ENCODE measurements around the gene DSG1.

The DSG1 gene

DNA sequence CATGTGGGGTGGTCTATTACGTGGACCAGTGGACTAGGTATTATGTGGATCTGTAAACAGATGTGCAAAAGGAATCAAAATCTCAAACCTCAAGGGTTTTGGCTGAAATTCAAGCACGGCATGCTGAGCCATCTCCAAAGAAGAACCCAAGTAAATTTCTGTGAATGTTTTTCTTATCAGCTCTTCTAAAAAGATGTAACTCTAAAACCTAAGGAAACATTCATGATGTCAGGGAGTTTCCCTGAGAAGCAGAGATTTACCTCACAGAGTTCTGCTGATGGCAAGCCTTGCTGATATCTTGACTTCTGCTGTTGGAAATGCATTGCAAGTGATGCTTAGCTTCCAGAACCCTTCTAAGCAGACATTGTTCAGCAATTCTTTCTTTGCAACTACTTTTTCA is 80.2 kb downstream of the DSG1 start:
- no peak overlapping the region for H3K4me3 ChIP-seq (ENCODE audit: low read length)
- DNase-seq, result no peak
- H4K20me1 ChIP-seq (ENCODE audit: insufficient read depth, low read length), result no peaks in the 10 kb centered on the region
- H2AFZ ChIP-seq (ENCODE audit: low read length), result no peak overlapping the region
- no peak overlapping the region for H3K9ac ChIP-seq (ENCODE audit: low read length)
- TF ChIP-seq CTCF (IDR thresholded peaks at IDR 0.05; ENCODE audit: low read length), result no peak
- no peak for TF ChIP-seq EZH2 (optimal IDR thresholded peaks at IDR 0.05; ENCODE audit: low read depth, low read length)
- TF ChIP-seq EZH2phosphoT487 (IDR thresholded peaks at IDR 0.05; ENCODE audit: low read length), result no peak
- H3K27me3 ChIP-seq (replicated peaks; ENCODE audit: insufficient read depth, low read length), result no peaks in the 10 kb centered on the region
- H3K27ac ChIP-seq (ENCODE audit: low read length), result no peak overlapping the region
- H3K4me2 ChIP-seq (ENCODE audit: low read depth, low read length), result no peak overlapping the region
- H3K79me2 ChIP-seq (ENCODE audit: low read length), result no peaks in the 10 kb centered on the region
- no peaks in the 10 kb centered on the region for H3K4me1 ChIP-seq (ENCODE audit: low read length)
- H3K9me2 ChIP-seq (replicated peaks; ENCODE audit: insufficient read depth, low read length), result no peaks in the 10 kb centered on the region
- no peaks in the 10 kb centered on the region for H3F3A ChIP-seq (ENCODE audit: insufficient read depth, low read length)
- H3K9me3 ChIP-seq (replicated peaks; ENCODE audit: insufficient read depth, low read length), result no peaks in the 10 kb centered on the region
- no peaks in the 10 kb centered on the region for H3K36me3 ChIP-seq (replicated peaks; ENCODE audit: insufficient read depth, low read length)

- Histone ChIP-seq H2AFZ (ENCODE audit: low read length) (no peak overlapping the region), H3K27me3 (replicated peaks; ENCODE audit: insufficient read depth, low read length) (no peaks in the 10 kb centered on the region), H3K4me2 (ENCODE audit: low read depth, low read length) (no peak overlapping the region), H3K4me1 (ENCODE audit: low read length) (no peaks in the 10 kb centered on the region), H3K9me3 (replicated peaks; ENCODE audit: insufficient read depth, low read length) (no peaks in the 10 kb centered on the region), H3K9me2 (replicated peaks; ENCODE audit: insufficient read depth, low read length) (no peaks in the 10 kb centered on the region), H3F3A (ENCODE audit: insufficient read depth, low read length) (no peaks in the 10 kb centered on the region), H4K20me1 (ENCODE audit: insufficient read depth, low read length) (no peaks in the 10 kb centered on the region), H3K79me2 (ENCODE audit: low read length) (no peaks in the 10 kb centered on the region), H3K4me3 (ENCODE audit: low read length) (no peak overlapping the region), H3K36me3 (replicated peaks; ENCODE audit: insufficient read depth, low read length) (no peaks in the 10 kb centered on the region), H3K27ac (ENCODE audit: low read length) (no peak overlapping the region), H3K9ac (ENCODE audit: low read length) (no peak overlapping the region)
- no peak for DNase-seq
- TF ChIP-seq EZH2 (optimal IDR thresholded peaks at IDR 0.05; ENCODE audit: low read depth, low read length), result no peak
- no peak for TF ChIP-seq EZH2phosphoT487 (IDR thresholded peaks at IDR 0.05; ENCODE audit: low read length)
- TF ChIP-seq CTCF (IDR thresholded peaks at IDR 0.05; ENCODE audit: low read length), result no peak
Measured at GRCh38 chr18:31399306-31400032, 81.5 kb downstream of the DSG1 start.

DNA sequence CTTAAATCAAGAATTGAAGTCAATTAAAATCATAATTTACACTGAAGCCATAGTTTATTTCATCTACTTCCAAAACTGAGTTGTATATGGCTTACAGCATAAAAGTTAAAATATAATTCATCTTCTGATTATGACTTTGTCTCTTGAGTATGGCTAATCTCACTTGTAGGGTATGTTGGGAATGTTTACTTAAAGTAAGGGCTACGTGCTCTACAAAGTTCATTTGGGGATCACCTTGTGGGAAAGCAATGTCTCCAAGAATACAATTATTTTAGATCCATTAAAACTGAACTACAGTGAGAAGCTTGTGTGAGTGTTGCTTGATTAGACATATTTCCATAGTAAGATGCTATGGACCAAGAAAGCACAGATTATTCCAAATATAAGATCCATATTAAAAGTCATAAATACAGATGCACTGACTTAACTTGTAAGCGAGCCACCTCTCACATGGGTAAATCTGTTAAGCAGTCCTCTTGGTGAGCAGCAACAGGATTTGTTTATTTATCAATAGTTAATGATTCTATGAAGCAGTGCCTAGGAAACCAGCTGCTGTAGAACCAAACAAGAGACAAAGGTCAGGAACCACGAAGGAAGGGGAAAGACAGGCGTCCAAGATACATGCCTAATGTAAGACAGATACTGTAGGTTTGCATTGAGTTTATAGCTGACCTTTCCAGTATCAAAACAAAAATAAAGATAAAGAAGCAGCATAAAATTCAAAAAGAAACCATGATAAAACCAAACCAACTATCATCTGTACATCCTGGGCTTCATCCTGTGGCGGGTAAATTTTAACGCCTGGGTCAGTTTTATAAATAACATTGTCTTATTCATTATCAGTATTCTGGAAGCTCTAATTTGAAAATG is 83.4 kb downstream of the DSG1 start:
- Histone ChIP-seq H3F3A (ENCODE audit: insufficient read depth, low read length) (no peaks in the 10 kb centered on the region), H3K27me3 (replicated peaks; ENCODE audit: insufficient read depth, low read length) (no peaks in the 10 kb centered on the region), H3K9ac (ENCODE audit: low read length) (no peak overlapping the region), H3K36me3 (replicated peaks; ENCODE audit: insufficient read depth, low read length) (no peaks in the 10 kb centered on the region), H3K4me2 (ENCODE audit: low read depth, low read length) (no peak overlapping the region), H3K9me2 (replicated peaks; ENCODE audit: insufficient read depth, low read length) (no peaks in the 10 kb centered on the region), H3K4me1 (ENCODE audit: low read length) (no peaks in the 10 kb centered on the region), H2AFZ (ENCODE audit: low read length) (no peak overlapping the region), H3K79me2 (ENCODE audit: low read length) (no peaks in the 10 kb centered on the region), H3K9me3 (replicated peaks; ENCODE audit: insufficient read depth, low read length) (no peaks in the 10 kb centered on the region), H3K4me3 (ENCODE audit: low read length) (no peak overlapping the region), H4K20me1 (ENCODE audit: insufficient read depth, low read length) (no peaks in the 10 kb centered on the region), H3K27ac (ENCODE audit: low read length) (no peak overlapping the region)
- DNase-seq, result no peak
- TF ChIP-seq EZH2 (optimal IDR thresholded peaks at IDR 0.05; ENCODE audit: low read depth, low read length) (no peak), EZH2phosphoT487 (IDR thresholded peaks at IDR 0.05; ENCODE audit: low read length) (no peak)
